Fibroblast of lung (primary cell): Measurements from ENCODE around the gene LRMDA.

ENCODE experiments used
- EZH2 ChIP-seq: IDR thresholded peaks from 2 replicates; pipeline ENCODE4 v1.5.1; 2012; ENCODE audit warnings: low read length, control low read depth, mild to moderate bottlenecking; ENCODE audit errors: missing control alignments
- TF ChIP-seq, protein P1 (sequence below), 2 donors: IDR thresholded peaks in 1 of 2; conservative IDR thresholded peaks in 1 of 2; 1 replicate in 1 of 2; 2 replicates in 1 of 2; pipeline ENCODE4 v1.5.1; 2011 to 2012; ENCODE audit warnings: low read length in 2 of 2, control low read depth in 1 of 2, inconsistent platforms in 1 of 2, low read depth in 1 of 2, mild to moderate bottlenecking in 1 of 2

DNA sequence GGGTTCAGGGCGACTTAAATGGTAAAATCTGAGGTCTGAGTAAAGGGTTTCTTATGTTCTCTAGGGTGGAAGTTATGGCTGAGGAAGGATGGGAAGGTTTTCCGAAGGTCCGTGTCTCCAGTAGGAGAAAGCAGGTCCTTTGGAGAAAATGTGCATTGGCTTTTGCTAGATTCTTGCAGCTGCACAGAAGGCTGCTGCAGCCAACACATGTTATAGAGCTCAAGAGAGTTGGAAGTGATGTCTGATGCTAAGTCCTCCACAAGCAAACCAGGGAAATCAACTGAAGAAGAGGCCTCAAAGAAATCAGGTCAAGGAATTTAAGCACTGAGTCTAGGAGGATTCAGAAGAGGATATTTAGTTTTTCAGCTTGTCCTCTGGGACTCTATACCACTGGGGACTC lies 404.6 kb downstream of the LRMDA start:
- TF ChIP-seq, protein P1, sequence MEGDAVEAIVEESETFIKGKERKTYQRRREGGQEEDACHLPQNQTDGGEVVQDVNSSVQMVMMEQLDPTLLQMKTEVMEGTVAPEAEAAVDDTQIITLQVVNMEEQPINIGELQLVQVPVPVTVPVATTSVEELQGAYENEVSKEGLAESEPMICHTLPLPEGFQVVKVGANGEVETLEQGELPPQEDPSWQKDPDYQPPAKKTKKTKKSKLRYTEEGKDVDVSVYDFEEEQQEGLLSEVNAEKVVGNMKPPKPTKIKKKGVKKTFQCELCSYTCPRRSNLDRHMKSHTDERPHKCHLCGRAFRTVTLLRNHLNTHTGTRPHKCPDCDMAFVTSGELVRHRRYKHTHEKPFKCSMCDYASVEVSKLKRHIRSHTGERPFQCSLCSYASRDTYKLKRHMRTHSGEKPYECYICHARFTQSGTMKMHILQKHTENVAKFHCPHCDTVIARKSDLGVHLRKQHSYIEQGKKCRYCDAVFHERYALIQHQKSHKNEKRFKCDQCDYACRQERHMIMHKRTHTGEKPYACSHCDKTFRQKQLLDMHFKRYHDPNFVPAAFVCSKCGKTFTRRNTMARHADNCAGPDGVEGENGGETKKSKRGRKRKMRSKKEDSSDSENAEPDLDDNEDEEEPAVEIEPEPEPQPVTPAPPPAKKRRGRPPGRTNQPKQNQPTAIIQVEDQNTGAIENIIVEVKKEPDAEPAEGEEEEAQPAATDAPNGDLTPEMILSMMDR (conservative IDR thresholded peaks at IDR 0.05 in 1 of 2, IDR thresholded peaks at IDR 0.05 in 1 of 2; ENCODE audit: low read depth in 1 of 2, low read length in 2 of 2): no peak
- no peak for TF ChIP-seq EZH2
